OCI-LY1 (cell line): ENCODE measurements around the gene EDEM2.

Experiments
- EZH2 ChIP-seq: fragments of 200-600 bp; sonication (generic), shearing (Covaris generic); IDR thresholded peaks from 2 replicates; pipeline ENCODE4 v1.8.0; 2017; ENCODE audit warnings: borderline replicate concordance, mixed run types, mild to moderate bottlenecking, antibody characterized with exemption, low read length, moderate library complexity, mixed read lengths
- TF ChIP-seq, protein P1 (sequence below): fragments of 200-600 bp; sonication (generic), shearing (Covaris generic); IDR thresholded peaks from 2 replicates; pipeline ENCODE4 v1.5.1; 2017; ENCODE audit warnings: mild to moderate bottlenecking, antibody characterized with exemption, low read length, moderate library complexity, mixed read lengths

DNA sequence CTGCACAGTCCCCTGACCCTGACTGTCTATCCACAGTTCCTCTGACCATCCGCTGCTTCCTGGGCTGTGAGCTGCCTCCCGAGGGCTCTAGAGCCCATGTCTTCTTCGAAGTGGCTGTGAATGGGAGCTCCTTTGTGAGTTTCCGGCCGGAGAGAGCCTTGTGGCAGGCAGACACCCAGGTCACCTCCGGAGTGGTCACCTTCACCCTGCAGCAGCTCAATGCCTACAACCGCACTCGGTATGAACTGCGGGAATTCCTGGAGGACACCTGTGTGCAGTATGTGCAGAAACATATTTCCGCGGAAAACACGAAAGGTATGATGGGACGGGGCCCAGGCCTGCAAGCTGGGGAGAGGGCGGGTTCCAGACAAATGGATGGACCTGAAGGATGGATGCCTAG lies 29.0 kb upstream of the EDEM2 start:
- TF ChIP-seq, protein P1, sequence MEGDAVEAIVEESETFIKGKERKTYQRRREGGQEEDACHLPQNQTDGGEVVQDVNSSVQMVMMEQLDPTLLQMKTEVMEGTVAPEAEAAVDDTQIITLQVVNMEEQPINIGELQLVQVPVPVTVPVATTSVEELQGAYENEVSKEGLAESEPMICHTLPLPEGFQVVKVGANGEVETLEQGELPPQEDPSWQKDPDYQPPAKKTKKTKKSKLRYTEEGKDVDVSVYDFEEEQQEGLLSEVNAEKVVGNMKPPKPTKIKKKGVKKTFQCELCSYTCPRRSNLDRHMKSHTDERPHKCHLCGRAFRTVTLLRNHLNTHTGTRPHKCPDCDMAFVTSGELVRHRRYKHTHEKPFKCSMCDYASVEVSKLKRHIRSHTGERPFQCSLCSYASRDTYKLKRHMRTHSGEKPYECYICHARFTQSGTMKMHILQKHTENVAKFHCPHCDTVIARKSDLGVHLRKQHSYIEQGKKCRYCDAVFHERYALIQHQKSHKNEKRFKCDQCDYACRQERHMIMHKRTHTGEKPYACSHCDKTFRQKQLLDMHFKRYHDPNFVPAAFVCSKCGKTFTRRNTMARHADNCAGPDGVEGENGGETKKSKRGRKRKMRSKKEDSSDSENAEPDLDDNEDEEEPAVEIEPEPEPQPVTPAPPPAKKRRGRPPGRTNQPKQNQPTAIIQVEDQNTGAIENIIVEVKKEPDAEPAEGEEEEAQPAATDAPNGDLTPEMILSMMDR, result no peak
- no peak for TF ChIP-seq EZH2
